HCT116 (cell line): Measurements from ENCODE around the gene HPCAL1. TPM values are rescaled to one million over a fixed set of nuclear protein-coding genes. Genes with fewer than 3 reads are reported as not detected.

Experiments used
- ATAC-seq: fragments of 200-7000 bp; cut with Tn5 transposase; 2 replicates; pipeline ENCODE4 v1.9.1; 2020; ENCODE audit warnings: mild to moderate bottlenecking, moderate library complexity
- BruUV-seq: library from RNA; stranded (reverse); fragments of 400-500 nt; replicated peaks from 2 replicates; lab custom pipeline; 2021; lab: Mats Ljungman, UMichigan
- CTCF ChIA-PET: fragments of 300-600 bp; sonication (Branson Sonifier 250); formaldehyde crosslinking; loops from one replicate; lab custom pipeline; 2021; ENCODE audit warnings: antibody characterized with exemption; lab: Charles Lee
- POLR2A ChIA-PET: fragments of 300-600, 350-600 bp; sonication (Branson Sonifier 250); formaldehyde crosslinking; loops from one replicate; lab custom pipeline; 2021; ENCODE audit warnings: antibody characterized with exemption; lab: Charles Lee
- RAD21 ChIA-PET, 2 experiments: fragments of 300-600 bp; sonication (Branson Sonifier 250); formaldehyde crosslinking; loops; one replicate each; lab custom pipeline; 2023; ENCODE audit warnings: low total read pairs in 2 of 2; ENCODE audit not compliant: uncharacterized antibody in 2 of 2, unreplicated experiment in 2 of 2, low non-redundant PET in 1 of 2; lab: Charles Lee
- DNase-seq: peaks from one replicate; pipeline ENCODE4 v3.0.0-alpha.2; 2010; ENCODE audit warnings: low read depth, low spot score
- H2AFZ ChIP-seq: fragments of 200-600 bp; shearing (Covaris generic), sonication (generic); 2 replicates; pipeline ENCODE4 v1.6.1; 2017; ENCODE audit warnings: low read depth, mixed run types, mixed read lengths, antibody characterized with exemption, low read length; ENCODE audit not compliant: poor library complexity, severe bottlenecking
- H3K27ac ChIP-seq: 2 replicates; pipeline ENCODE4 v1.5.1; 2012; ENCODE audit warnings: low read depth, low read length
- H3K27me3 ChIP-seq: fragments of 200-600 bp; sonication (generic); 2 replicates; pipeline ENCODE4 v1.6.1; 2016; ENCODE audit warnings: mixed run types, low read length, mixed read lengths; ENCODE audit not compliant: insufficient read depth
- H3K36me3 ChIP-seq, 2 experiments: fragments of 200-500 bp in 1 of 2; fragments of 200-600 bp in 1 of 2; sonication (Bioruptor generic) in 1 of 2; sonication (generic) in 1 of 2; 2 replicates each; pipeline versions ENCODE4 v1.5.1 to v1.6.1; 2014 to 2016; ENCODE audit warnings: low read length in 2 of 2, inconsistent platforms in 1 of 2, mixed read lengths in 1 of 2, mixed run types in 1 of 2; ENCODE audit not compliant: insufficient read depth in 2 of 2, control insufficient read depth in 1 of 2
- H3K4me1 ChIP-seq, 2 experiments: fragments of 200-600 bp in 1 of 2; sonication (generic) in 1 of 2; 2 replicates each; pipeline versions ENCODE4 v1.5.1 to v1.6.1; 2012 to 2017; ENCODE audit warnings: low read length in 2 of 2, inconsistent platforms in 1 of 2, mild to moderate bottlenecking in 1 of 2, mixed read lengths in 1 of 2, mixed run types in 1 of 2, moderate library complexity in 1 of 2; ENCODE audit not compliant: insufficient read depth in 2 of 2, control insufficient read depth in 1 of 2
- H3K4me2 ChIP-seq: fragments of 200-600 bp; sonication (generic); 2 replicates; pipeline ENCODE4 v1.6.1; 2017; ENCODE audit warnings: mixed run types, low read length, mixed read lengths
- H3K4me3 ChIP-seq, 2 experiments: fragments of 200-600 bp in 1 of 2; sonication (generic) in 1 of 2; replicated peaks in 1 of 2; 2 replicates each; pipeline ENCODE4 v1.5.1; 2011 to 2016; ENCODE audit warnings: low read length in 2 of 2, control low read depth in 1 of 2, low read depth in 1 of 2, mild to moderate bottlenecking in 1 of 2, mixed read lengths in 1 of 2, mixed run types in 1 of 2
- H3K79me2 ChIP-seq: fragments of 200-600 bp; sonication (generic); 2 replicates; pipeline ENCODE4 v1.6.1; 2017; ENCODE audit warnings: mild to moderate bottlenecking, mixed run types, low read length, moderate library complexity, mixed read lengths; ENCODE audit not compliant: insufficient read depth
- H3K9ac ChIP-seq: fragments of 200-600 bp; sonication (generic); 2 replicates; pipeline ENCODE4 v1.6.1; 2016; ENCODE audit warnings: low read length, mixed read lengths
- H3K9me2 ChIP-seq: fragments of 200-600 bp; sonication (generic), shearing (Covaris generic); 2 replicates; pipeline ENCODE4 v1.6.1; 2017; ENCODE audit warnings: mixed run types, mild to moderate bottlenecking, moderate library complexity; ENCODE audit not compliant: insufficient read depth
- H3K9me3 ChIP-seq, 2 experiments: fragments of 200-500 bp in 1 of 2; fragments of 200-600 bp in 1 of 2; sonication (Bioruptor generic) in 1 of 2; sonication (generic) in 1 of 2; 2 replicates each; pipeline ENCODE4 v1.6.1; 2014 to 2017; ENCODE audit warnings: low read length in 2 of 2, mixed read lengths in 2 of 2, inconsistent platforms in 1 of 2, low read depth in 1 of 2, mild to moderate bottlenecking in 1 of 2, mixed run types in 1 of 2, moderate library complexity in 1 of 2; ENCODE audit not compliant: control insufficient read depth in 1 of 2, insufficient read depth in 1 of 2
- H4K20me1 ChIP-seq: fragments of 200-600 bp; sonication (generic), shearing (Covaris generic); 2 replicates; pipeline ENCODE4 v1.6.1; 2017; ENCODE audit warnings: mixed run types, mild to moderate bottlenecking, moderate library complexity; ENCODE audit not compliant: insufficient read depth
- CBX3 ChIP-seq: IDR thresholded peaks from 2 replicates; pipeline ENCODE4 v1.6.1; 2012; ENCODE audit warnings: low read depth
- CEBPB ChIP-seq: IDR thresholded peaks from 2 replicates; pipeline ENCODE4 v1.6.1; 2012; ENCODE audit warnings: low read depth
- ELF1 ChIP-seq: IDR thresholded peaks from 2 replicates; pipeline ENCODE4 v1.6.1; 2012; ENCODE audit warnings: low read depth, borderline replicate concordance
- EZH2phosphoT487 ChIP-seq: fragments of 200-600 bp; IDR thresholded peaks from 2 replicates; pipeline ENCODE4 v1.6.1; 2018; ENCODE audit warnings: antibody characterized with exemption, borderline replicate concordance
- FOSL1 ChIP-seq: IDR thresholded peaks from 2 replicates; pipeline ENCODE4 v1.6.1; 2012; ENCODE audit warnings: low read depth
- JUND ChIP-seq: IDR thresholded peaks from 2 replicates; pipeline ENCODE4 v1.6.1; 2012
- POLR2A ChIP-seq: IDR thresholded peaks from 2 replicates; pipeline ENCODE4 v1.7.0; 2011; ENCODE audit warnings: borderline replicate concordance; ENCODE audit not compliant: insufficient read depth, insufficient read length; ENCODE audit errors: extremely low read depth
- POLR2AphosphoS5 ChIP-seq: IDR thresholded peaks from 2 replicates; pipeline ENCODE4 v1.6.1; 2011; ENCODE audit warnings: mild to moderate bottlenecking, low read depth, low read length, moderate library complexity
- RAD21 ChIP-seq: IDR thresholded peaks from 2 replicates; pipeline ENCODE4 v1.6.1; 2012; ENCODE audit warnings: low read depth, mild to moderate bottlenecking
- SRF ChIP-seq: IDR thresholded peaks from 2 replicates; pipeline ENCODE4 v1.6.1; 2012; ENCODE audit warnings: low read depth
- YY1 ChIP-seq: IDR thresholded peaks from 2 replicates; pipeline ENCODE4 v1.6.1; 2011; ENCODE audit warnings: low read length, low read depth, moderate library complexity, mild to moderate bottlenecking; ENCODE audit not compliant: insufficient replicate concordance; ENCODE audit errors: extremely low read depth
- ZFX ChIP-seq: fragments of 450-650 bp; IDR thresholded peaks from 2 replicates; pipeline ENCODE4 v1.6.1; 2017
- ZNF274 ChIP-seq: fragments of 200-500 bp; sonication (Bioruptor generic); IDR thresholded peaks from 2 replicates; pipeline ENCODE4 v1.6.1; 2014; ENCODE audit warnings: mild to moderate bottlenecking, low read depth, low read length, inconsistent platforms
- intact Hi-C: fragments of 100-400 bp; cut with micrococcal nuclease; formaldehyde crosslinking; loops from 2 replicates; pipeline ENCODE4 v1.10.0; 2022
- total RNA-seq: library from RNA; stranded (reverse); gene quantifications from one replicate; pipeline ENCODE4 v1.2.1, GENCODE V29; 2021; ENCODE audit not compliant: unreplicated experiment
- TF ChIP-seq, protein P1 (sequence below): IDR thresholded peaks from 2 replicates; pipeline ENCODE4 v1.6.1; 2011; ENCODE audit warnings: mild to moderate bottlenecking, low read length, moderate library complexity; ENCODE audit not compliant: insufficient replicate concordance; ENCODE audit errors: extremely low read depth
- TF ChIP-seq, protein P2 (sequence below): IDR thresholded peaks from 2 replicates; pipeline ENCODE4 v1.6.1; 2012
- TF ChIP-seq, protein P3 (sequence below): IDR thresholded peaks from 2 replicates; pipeline ENCODE4 v1.6.1; 2012; ENCODE audit warnings: low read depth

Gene HPCAL1
- total RNA-seq, 1 experiment from 2014 or later, result 111 TPM

DNA sequence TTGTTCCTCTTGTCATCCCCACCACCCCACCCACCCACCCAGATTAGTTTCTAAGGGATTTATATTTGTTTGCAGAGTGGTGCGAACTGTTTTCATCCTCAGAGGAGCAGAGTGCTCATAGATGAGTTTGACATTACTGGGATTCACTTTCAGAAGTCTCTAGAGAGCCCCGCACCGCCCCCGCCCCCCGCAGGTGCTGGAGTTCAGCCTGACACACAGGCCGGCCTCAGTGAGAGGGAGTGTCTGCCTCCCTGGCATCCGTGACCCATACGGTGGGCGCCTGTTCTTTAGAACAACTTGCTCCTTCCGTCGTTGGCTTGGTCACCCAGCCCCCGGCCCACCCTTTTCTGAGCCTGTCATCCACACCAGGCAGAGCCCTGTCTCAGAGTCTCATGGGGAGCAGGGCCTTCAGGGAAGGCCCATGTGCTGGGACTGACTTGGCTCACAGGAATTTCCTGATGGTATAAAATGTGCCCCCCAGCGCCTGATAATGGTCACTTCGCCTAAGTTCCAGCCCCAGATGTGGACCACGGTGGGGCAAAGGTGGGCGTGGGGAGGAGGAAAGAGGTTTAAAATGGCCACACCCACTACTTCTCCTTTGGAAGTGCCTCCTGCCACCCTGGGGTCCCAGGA is 44.3 kb downstream of the HPCAL1 start:
- peaks cover 85% of the 10 kb centered on the region for H3K79me2 ChIP-seq
- ATAC-seq (no peak), DNase-seq (no peak)
- no TSS peak for BruUV-seq
- H3K27ac ChIP-seq, result no peak overlapping the region
- no peaks in the 10 kb centered on the region for H3K9me3 ChIP-seq
- ChIA-PET RAD21 (no interaction called here), POLR2A (no interaction called here), CTCF (no interaction called here)
- no peaks in the 10 kb centered on the region for H3K27me3 ChIP-seq
- H3K9ac ChIP-seq, result no peak overlapping the region
- H3K4me2 ChIP-seq, result no peak overlapping the region
- TF ChIP-seq FOSL1, result no peak
- no peak overlapping the region for H3K4me3 ChIP-seq
- H3K36me3 ChIP-seq, result no peaks in the 10 kb centered on the region
- H4K20me1 ChIP-seq, result peaks cover 8% of the 10 kb centered on the region; the same call in 1 of the 2 replicates
- H2AFZ ChIP-seq, result no peak overlapping the region
- no peaks in the 10 kb centered on the region for H3K9me2 ChIP-seq
- intact Hi-C loops, result no loop called here
- H3K4me1 ChIP-seq, result peaks cover 0 to 18% of the 10 kb centered on the region in 2 experiments; a peak in 1 of 4 replicates

DNA sequence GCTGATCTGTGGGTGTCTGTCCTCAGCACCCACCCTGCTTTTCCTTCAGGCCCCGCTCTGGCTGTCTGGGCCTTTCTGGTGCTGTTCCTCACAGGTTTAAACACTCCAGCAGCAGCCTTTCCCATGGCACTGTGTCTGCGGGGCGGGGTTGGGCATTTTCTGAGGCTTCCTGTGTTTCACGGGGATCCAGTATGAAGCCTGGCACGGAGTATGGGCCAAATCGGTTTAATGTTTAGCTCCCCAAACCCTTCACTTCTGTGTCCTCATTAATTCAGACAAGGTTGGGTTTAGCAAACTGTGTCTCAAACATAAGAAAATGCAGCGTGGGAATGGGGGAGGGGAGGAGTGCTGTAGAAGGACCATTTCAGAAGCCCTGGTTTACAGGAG is 44.9 kb downstream of the HPCAL1 start:
- Histone ChIP-seq H3K4me1 (peaks cover 0 to 18% of the 10 kb centered on the region in 2 experiments; a peak in 1 of 4 replicates), H3K9me3 (no peaks in the 10 kb centered on the region), H3K9me2 (no peaks in the 10 kb centered on the region), H3K4me3 (no peak overlapping the region), H2AFZ (no peak overlapping the region), H4K20me1 (peaks cover 8% of the 10 kb centered on the region; the same call in 1 of the 2 replicates), H3K36me3 (no peaks in the 10 kb centered on the region), H3K27ac (no peak overlapping the region), H3K4me2 (no peak overlapping the region), H3K9ac (no peak overlapping the region), H3K27me3 (no peaks in the 10 kb centered on the region), H3K79me2 (peaks cover 87% of the 10 kb centered on the region)
- intact Hi-C loops, result no loop called here
- ChIA-PET POLR2A (no interaction called here), CTCF (no interaction called here), RAD21 (no interaction called here)
- DNase-seq (no peak), ATAC-seq (no peak)
- BruUV-seq, result no TSS peak
- no peak for TF ChIP-seq RAD21
- TF ChIP-seq CBX3, result no peak
- TF ChIP-seq ZNF274, result no peak
- no peak for TF ChIP-seq YY1
- TF ChIP-seq, protein P1, sequence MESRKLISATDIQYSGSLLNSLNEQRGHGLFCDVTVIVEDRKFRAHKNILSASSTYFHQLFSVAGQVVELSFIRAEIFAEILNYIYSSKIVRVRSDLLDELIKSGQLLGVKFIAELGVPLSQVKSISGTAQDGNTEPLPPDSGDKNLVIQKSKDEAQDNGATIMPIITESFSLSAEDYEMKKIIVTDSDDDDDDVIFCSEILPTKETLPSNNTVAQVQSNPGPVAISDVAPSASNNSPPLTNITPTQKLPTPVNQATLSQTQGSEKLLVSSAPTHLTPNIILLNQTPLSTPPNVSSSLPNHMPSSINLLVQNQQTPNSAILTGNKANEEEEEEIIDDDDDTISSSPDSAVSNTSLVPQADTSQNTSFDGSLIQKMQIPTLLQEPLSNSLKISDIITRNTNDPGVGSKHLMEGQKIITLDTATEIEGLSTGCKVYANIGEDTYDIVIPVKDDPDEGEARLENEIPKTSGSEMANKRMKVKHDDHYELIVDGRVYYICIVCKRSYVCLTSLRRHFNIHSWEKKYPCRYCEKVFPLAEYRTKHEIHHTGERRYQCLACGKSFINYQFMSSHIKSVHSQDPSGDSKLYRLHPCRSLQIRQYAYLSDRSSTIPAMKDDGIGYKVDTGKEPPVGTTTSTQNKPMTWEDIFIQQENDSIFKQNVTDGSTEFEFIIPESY, result no peak
- TF ChIP-seq, protein P2, sequence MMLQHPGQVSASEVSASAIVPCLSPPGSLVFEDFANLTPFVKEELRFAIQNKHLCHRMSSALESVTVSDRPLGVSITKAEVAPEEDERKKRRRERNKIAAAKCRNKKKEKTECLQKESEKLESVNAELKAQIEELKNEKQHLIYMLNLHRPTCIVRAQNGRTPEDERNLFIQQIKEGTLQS, result no peak
- TF ChIP-seq ZFX, result no peak
- TF ChIP-seq SRF, result no peak
- TF ChIP-seq POLR2AphosphoS5, result no peak
- no peak for TF ChIP-seq FOSL1
- no peak for TF ChIP-seq EZH2phosphoT487
- TF ChIP-seq ELF1, result no peak
- no peak for TF ChIP-seq JUND
- TF ChIP-seq CEBPB, result no peak
- TF ChIP-seq, protein P3, sequence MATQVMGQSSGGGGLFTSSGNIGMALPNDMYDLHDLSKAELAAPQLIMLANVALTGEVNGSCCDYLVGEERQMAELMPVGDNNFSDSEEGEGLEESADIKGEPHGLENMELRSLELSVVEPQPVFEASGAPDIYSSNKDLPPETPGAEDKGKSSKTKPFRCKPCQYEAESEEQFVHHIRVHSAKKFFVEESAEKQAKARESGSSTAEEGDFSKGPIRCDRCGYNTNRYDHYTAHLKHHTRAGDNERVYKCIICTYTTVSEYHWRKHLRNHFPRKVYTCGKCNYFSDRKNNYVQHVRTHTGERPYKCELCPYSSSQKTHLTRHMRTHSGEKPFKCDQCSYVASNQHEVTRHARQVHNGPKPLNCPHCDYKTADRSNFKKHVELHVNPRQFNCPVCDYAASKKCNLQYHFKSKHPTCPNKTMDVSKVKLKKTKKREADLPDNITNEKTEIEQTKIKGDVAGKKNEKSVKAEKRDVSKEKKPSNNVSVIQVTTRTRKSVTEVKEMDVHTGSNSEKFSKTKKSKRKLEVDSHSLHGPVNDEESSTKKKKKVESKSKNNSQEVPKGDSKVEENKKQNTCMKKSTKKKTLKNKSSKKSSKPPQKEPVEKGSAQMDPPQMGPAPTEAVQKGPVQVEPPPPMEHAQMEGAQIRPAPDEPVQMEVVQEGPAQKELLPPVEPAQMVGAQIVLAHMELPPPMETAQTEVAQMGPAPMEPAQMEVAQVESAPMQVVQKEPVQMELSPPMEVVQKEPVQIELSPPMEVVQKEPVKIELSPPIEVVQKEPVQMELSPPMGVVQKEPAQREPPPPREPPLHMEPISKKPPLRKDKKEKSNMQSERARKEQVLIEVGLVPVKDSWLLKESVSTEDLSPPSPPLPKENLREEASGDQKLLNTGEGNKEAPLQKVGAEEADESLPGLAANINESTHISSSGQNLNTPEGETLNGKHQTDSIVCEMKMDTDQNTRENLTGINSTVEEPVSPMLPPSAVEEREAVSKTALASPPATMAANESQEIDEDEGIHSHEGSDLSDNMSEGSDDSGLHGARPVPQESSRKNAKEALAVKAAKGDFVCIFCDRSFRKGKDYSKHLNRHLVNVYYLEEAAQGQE, result no peak
- no peak for TF ChIP-seq POLR2A
